SK-N-MC (cell line): Measurements from ENCODE around the gene POU5F1.

Experiments
- EZH2 ChIP-seq: fragments of 200-600 bp; sonication (generic); IDR thresholded peaks from one replicate; pipeline ENCODE4 v1.6.1; 2017; ENCODE audit warnings: antibody characterized with exemption
- POLR2AphosphoS5 ChIP-seq: IDR thresholded peaks from 2 replicates; pipeline ENCODE4 v1.6.1; 2012; ENCODE audit warnings: mild to moderate bottlenecking, low read depth, low read length, borderline replicate concordance

- TF ChIP-seq EZH2 = no peak
- TF ChIP-seq POLR2AphosphoS5 = no peak
These were observed 30.9 kb downstream of the POU5F1 start for GRCh38 chr6:31139599-31139998.
